GF-D8 (cell line): ENCODE data around the gene TAF13.
A peak's percentile ranks its signal among the peaks of the same experiment; 100 is the strongest.
"Not testable (repeated sequence)": the region's sequence is repeated elsewhere in the genome, so short reads cannot be mapped to it uniquely, and the experiment has no call there.

Experiments
- DNase-seq: peaks from one replicate; lab custom pipeline; 2025; lab: John Stamatoyannopoulos, UW

Gene TAF13

DNA sequence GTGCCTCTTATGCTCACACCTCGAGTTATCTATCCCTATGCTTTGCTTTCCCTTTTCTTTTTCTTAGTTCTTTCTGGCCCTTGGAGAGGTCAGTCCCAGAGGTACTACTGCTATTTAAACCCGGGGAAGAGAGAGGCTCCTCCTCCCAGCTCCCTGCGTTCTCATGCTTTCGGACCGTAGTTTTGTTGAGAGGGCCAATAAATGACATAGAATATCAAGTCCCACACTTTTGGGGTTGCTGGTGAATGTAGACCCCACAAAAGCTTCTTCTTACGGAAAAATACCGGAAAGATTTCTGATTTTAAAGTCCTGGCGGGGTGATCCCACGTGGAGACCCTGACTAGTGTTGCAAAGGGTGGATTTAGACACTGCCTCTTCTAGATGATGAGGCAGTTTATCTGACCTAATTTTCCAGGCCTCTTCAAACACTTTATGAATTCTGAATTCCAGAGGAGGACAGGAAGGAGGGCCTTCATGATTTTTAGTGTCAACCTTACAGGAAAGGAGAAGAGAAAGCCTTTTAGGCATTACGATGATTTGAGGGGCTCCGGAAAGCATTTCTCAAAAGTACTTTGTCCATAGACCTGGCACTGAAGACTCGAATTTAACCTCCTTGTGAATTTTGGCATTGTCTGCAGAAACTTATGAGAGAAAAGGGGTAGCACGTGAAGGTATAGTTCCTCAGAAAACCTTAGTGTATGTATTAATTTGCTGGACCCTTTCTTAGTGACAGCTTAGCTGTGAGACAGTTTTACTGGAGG lies 15.5 kb upstream of the TAF13 start:
- peak; percentile 36 for DNase-seq

DNA sequence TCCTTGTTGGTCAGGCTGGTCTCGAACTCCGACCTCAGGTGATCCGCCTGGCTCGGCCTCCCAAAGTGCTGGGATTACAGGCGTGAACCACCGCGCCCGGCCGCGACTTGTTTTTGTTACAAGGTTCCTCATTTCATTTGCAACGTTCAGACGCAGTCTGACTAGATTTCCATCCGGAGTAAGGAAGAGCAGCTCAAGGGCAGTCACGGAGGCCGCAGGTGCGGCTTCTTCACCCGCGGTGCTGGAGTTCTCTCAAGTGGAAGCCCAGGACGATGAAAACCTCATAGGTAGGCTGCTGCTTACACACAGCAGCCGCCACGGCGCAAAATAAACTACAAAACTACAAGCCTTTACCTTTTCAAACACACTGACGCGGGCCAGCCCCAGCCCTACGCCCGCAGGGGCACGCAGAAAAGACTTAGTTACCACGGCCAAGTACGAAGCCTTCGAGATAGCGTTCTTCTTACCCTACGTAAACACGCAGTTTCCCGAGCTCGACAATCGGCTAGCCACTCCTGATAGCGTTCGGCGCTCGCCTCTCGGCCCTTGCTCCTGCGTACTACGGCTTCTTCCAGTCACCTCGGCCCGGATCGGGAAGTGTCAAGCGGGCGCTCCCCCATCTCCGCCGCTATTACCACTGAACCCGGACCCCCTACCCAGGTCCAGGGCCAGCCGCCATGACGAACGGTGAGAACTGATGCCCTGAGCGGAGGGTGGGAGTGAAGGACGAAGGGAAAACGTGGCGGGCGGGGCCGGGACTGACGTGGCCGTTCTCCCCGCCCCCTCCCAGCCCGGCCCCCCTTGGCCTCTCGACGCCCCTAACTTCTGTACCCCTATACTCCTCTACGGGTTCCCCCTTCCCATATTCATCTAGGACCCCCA lies 14.6 kb upstream of the TAF13 start, which contains the start of gene TMEM167B:
Gene TMEM167B, plus strand, starts transcription at position 569 of the 882 bp plus-strand sequence. Its CDS starts 109 bp downstream, at position 678.
- DNase-seq, result peak; percentile 85

DNA sequence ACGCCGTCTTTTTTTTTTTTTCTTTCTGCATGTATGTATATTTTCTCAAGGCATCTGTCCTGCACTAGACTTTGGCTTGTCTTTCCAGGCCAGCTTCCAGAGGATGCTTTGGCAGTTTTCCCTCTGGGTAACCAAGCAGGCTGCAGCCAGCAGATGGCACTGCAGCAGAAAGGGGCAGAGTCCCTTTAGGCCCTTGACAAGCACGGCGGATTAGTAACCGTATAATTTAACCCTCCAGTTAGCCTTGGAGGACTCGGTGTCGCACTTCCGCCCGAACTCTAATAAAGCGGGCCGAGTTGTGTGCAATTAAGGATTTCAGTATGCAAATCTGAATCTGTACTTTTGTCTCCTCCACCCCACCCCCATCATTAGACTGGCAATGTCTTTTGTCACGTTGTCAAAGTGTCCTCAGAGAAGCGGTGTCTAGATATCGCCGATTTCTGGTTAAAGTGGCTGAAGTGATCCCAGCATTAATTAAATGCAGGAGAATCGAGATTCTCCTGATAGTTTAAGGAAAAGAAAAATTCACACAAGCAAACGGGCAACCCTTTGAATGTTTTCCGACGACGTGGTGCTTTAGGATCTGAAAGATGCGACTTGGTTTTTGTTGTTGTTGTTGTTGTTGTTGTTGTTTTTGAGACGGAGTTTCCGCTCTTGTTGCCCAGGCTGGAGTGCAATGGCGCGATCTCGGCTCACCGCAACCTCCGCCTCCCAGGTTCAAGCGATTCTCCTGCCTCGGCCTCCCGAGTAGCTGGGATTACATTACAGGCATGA lies 13.6 kb upstream of the TAF13 start:
- DNase-seq, result peak; percentile 16

DNA sequence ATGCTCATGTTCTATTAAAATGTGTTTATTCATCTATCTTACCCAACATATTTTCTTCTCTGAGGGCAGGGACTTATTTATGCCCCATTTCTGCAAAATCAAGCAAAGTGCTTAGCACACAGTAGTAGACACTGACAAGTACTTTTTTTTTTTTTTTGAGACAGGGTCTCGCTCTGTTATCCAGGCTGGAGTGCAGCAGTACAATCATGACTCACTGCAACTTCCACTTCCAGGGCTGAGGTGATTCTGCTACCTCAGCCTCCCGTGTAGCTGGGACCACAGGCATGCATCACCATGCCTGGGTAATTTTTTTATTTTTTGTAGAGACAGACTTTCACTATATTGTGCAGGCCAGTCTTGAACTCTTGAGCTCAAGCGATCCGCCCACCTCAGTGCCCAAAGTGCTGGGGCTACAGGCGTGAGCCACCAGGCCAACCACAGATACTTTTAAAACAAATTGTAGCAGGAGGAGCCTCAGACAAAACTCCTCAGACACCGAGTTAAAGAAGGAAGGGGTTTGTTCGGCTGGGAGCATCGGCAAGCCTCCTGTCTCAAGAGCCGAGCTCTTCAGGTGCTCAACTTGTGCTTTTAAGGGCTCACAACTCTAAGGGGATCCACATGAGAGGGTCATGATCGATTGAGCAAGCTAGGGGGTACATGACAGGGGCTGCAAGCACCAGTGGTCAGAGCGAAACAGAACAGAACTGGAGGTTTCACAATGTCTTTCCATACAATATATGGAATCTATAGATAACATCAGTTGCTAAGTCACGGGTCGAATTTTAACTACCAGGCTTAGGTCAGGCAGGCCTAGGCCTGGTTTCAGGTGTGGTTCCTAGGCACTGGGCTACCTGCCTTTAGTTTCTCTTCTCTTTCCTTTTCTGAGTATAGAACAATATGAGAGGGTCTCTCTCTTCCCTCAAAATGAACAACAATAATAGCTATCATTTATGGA lies 9.0 kb upstream of the TAF13 start:
- no peak for DNase-seq

DNA sequence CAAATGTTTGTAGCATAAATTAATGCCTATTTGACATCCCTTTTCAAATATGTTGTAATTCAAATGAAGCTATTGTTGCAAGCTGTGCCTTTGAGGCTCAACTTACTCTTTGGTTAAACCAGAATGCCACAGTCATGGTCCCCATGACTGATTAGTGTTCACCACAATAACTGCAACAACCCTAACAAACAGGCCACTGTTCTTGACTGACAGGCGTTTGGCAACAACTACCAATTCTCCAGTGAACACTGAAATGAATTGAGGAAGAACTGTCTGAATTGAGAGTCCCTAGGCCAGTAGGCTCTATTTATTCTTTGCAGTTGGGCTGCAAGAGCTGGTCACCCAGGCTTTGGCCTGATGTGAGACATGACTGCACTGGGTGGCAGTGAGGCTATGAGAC lies 8.1 kb upstream of the TAF13 start:
- peak; percentile 29 for DNase-seq

DNA sequence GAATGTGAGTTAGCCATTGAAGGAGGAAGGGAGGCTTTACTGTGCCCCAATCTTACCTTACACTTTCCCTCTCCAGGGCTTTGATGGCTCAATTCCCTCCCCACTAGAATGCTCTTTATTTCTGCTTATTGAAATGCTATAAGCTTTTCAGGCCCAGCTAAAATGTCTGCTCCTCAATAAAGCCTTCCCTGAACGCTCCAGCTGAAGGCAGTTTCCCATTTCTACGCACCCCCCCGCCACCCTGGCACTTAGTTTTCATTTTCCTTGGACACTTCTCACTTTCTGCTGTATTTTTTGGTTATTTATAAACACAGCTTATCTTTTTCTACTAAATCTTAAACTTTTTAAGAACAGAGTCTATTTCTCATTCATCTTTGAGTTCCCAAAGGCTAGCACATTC lies 7.7 kb upstream of the TAF13 start:
- no peak for DNase-seq

DNA sequence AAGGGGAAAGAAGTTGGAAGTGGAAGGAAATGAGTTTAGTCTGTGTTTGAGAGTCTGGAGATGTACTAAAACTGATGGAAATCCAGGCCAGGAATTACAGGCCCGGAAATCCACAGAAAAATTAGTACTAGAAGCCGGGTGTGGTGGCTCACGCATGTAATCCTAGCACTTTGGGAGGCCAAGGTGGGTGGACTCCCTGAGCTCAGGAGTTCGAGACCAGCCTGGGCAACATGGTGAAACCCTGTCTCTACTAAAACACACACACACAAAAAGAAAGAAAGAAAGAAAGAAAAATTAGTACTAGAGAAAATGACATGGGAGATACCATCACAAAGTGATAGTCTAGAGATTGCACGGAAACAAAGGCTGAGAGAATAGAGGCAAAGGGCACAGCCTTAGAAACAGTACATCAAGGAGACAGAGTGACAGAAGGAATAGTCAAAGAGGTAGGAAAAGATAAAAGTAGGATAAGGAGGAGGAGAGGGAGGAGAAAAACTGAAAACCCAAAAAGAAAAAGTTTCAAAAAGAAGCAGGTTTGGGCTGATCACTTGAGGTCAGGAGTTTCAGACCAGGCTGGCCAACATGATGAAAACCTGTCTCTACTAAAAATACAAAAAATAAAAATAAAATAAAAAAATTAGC lies 4.8 kb upstream of the TAF13 start:
- DNase-seq, result no peak

DNA sequence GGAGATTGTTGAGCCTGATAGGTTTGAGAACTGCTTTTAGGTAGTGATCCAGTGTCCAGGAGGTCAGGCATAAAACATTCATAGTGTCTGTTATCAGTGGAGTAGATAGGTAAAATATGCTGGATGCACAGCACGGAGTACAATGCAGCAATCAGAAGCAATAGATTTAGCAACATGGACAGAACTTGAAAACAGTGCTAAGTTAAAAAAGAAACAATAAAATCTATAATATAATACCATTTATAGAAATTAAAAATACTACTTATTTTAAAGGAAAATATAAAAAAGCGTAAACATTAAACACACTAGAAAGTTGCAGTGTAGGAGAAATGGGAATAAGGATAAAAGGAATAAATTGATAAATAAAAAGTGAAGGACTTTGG lies 3.4 kb upstream of the TAF13 start:
- no peak for DNase-seq

DNA sequence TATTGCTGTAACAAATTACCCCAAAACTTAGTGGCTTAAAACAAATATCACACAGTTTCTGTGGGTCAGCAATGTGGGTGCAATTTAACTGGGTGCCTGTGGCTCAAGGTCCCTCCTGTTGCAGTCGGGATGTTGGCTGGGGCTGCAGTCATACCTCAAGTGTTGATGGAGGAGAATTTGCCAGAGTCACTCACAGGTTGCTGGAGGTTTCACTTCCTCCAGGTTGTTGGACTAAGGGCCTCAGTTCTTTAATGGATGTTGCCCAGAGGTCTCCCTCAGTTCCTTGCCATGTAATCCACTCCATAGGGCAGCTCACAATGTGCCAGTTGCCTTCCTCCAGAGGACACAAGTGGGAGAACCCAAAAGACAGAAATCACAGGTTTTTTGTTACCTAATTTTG lies 2.5 kb upstream of the TAF13 start:
- DNase-seq, result no peak

DNA sequence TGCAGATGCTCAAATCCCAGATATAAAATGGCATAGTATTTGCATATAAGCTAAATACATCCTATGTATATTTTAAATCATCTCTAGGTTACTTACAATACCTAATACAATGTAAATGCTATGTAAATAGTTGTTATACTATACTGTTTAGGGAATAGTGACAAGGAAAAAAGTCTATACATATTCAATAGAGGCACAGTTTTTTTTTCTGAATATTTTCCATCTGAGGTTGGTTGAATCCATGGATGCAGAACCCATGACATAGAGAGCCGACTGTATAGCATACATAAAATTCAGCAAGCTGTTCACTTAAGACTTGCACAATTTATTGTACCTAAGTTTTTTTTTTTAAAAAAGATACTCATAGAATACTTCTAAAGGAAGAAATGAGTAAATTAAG lies 6.5 kb downstream of the TAF13 start:
- DNase-seq, result no peak

DNA sequence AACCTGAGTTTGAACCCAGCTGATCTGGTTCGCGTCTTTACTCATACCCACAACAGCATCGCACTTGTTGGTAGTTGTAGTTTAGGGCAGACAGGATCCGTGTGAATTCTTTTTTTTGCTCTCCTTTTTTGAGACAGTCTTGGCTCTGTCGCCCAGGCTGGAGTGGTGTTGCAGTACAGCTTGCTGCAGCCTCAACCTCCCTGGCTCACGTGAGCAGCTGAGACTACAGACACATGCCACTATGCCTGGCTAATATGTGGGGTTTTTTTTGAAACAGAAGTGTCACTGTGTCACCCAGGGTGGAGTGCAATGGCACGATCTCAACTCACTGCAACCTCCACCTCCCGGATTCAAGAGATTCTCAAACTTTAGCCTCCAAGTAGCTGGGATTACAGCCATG lies 7.9 kb downstream of the TAF13 start:
- DNase-seq, result no peak

DNA sequence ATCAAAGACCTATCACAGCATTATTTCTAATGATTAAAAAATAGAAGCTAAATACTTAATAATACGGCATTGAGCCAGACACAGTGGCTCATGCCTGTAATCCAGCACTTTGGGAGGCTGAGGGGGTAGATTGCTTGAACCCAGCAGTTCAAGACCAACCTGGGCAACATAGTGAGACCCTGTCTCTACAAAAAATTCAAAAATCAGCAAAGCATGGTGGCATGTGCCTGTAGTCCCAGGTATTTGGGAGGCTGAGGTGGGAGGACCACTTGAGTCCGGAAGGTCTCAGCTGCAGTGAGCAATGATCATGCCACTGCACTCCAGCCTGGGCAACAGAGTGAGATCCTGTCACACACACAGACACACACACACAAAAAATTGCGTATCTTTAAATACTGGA lies 10.7 kb downstream of the TAF13 start:
- DNase-seq, result no peak

DNA sequence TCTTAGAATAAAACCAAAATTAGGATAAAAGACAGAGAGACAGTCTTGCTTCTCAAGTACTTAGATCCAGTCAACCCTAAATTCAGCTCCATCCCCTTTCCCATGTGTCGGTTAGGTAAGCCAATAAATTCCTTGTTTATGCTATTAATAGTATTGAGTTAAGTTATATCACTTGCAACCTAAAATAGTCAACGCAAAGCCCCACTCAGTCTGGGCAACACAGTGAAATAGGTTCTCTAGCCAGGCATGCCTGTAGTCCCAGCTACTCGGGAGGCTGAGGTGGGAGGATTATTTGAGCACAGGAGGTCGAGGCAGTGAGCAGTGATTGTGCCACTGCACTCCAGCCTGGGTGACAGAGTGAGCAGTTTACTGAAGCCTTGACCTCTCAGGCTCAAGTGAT lies 14.6 kb downstream of the TAF13 start:
- no peak for DNase-seq

DNA sequence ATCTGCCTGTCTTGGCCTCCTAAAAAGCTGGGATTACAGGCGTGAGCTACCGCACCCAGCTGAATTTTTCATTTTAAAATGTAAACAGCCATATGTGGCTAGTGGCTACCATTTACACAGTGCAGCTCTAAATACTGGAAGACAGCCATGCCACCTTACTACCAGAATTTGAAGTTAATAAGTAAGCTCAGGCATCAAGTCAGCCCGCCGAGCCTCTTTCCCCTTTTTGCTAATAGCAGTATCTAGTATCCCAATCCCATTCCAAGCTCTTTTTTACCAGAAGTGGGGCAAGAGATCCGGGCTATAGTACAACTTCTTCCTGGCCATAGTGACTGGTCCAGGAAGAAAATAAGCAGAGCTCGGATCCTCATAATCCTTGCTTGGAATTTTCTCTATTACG lies 15.1 kb downstream of the TAF13 start:
- DNase-seq, result no peak

DNA sequence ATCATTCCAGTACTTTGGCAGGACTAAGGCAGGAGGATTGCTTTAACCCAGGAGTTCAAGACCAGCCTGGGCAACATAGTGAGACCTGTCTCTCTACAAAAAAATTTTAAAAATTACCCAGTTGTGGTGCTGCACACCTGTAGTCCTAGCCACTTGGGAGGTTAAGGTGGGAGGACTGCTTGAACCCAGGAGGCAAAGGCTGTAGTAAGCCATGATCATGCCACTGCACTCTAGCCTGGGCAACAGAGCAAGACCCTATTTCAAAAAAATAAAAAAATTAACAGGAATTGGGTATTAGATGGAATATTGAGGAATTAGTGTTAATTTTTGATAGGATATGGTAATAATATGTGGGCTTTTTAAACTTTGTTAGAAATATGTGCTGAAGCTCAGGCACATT lies 16.8 kb downstream of the TAF13 start:
- no peak for DNase-seq

DNA sequence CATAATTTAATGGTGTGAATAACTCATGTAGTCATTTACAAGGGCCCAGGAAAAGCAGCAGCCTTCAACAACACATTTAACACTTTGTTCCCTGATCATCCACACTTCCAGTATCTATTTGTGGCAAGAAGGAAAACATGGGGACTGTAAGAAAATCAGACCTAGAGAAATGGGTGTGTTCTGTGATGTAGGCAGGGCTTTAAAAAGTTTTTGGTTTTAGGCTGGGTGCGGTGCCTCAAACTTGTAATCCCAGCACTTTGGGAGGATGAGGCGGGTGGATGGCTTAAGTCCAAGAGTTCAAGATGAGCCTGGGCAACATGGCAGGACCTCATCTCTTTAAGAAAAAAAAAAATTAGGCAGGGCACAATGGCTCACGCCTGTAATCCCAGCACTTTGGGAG lies 19.7 kb downstream of the TAF13 start:
- no peak for DNase-seq

DNA sequence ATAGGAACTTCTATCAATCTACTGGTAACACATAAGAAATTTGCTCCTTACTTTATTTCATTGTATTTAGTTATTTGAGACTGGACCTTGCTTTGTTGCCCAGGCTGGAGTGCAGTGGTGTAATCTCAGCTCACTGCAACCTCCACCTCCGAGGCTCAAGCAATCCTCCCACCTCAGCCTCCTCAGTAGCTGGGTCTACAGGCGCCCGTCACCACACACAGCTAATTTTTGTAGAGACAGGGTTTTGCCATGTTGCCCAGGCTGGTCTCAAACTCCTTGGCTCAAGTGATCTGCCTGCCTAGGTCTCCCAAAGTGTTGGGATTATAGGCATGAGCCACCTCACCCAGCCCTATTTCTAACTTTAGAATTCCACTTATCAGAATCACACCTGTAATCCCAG lies 23.7 kb downstream of the TAF13 start:
- DNase-seq, result not testable (repeated sequence)

DNA sequence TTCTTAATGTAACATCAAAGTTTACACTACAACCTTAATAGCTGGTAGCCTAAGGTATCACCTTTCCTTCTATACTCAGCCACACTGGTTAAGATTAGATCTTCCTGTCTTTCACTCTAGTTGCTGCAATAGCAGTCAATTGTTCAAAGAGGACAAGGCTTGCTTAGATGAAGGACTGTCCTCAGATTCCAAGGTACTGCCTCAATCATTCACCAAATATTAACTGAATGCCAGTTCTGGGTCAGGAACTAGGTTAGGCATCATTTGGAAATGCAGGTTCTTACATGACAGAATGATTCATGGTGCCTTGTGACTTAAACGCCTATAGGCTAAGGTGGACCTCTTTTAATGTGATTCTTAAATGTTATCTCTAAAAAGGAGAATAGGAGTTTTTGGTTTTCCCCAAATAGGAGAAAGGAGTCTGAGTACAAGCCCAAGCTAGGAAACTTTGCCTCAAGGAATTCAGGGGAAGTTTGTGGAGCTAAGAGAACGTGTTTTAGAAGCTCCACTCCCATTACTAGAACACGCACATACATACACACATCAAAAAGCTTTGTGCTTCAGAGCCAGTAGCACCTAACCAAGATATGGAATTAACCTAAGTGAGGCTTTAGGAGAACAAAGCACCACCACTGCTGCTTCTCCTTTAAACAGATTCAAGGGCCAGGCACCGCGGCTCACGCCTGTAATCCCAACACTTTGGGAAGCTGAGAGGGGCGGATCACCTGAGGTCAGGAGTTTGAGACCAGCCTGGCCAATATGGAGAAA lies 25.4 kb downstream of the TAF13 start:
- DNase-seq, result no peak

DNA sequence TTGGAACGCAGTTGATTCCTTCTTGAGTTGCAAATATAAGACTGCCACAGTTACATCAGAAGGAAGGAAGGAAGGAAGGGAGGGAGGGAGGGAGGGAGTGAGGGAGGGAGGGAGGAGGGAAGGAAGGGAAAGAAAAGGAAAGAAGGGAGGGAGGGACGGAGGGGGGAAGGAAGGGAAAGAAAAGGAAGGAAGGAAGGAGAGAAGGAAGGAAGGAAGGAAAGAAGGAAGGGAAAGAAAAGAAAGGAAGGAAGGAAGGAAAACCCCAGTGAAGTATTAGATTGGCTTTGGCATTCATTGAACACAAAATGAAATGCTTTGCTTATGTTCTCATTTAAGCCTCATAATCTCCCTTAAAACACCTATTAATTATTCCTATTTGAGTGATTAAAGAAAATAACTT lies 27.5 kb downstream of the TAF13 start:
- no peak for DNase-seq

DNA sequence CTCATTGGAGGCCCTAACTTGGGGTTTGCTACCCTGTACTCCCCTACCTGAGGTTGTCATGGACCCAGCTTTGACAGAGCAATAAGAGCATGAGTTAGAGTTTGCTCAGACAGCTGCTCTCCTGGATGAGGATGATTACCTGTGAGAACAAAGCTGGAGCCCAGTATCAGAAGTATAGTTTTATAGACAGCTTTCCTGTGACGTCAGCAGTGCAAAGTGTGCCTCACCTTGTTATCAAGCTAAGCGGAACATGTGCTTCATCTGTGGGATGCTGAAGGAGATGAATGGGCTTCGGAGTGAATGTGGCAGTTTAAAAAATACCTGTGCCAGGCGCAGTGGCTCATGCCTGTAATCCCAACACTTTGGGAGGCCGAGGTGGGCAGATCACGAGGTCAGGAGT lies 28.5 kb downstream of the TAF13 start:
- DNase-seq, result no peak
